HepG2 (cell line): Measurements from ENCODE around the gene ZNF184. TPM values are rescaled to one million over a fixed set of nuclear protein-coding genes. Genes with fewer than 3 reads are reported as not detected.
A peak's percentile ranks its signal among the peaks of the same experiment; 100 is the strongest.

ENCODE experiments used
- AGO1 ChIP-seq: fragments of 200-400 bp; formaldehyde crosslinking; IDR thresholded peaks from 2 replicates; pipeline ENCODE4 v1.6.1; 2017; ENCODE audit warnings: mild to moderate bottlenecking, low read depth, low read length, moderate library complexity; ENCODE audit not compliant: poor library complexity, severe bottlenecking
- ERF ChIP-seq: IDR thresholded peaks from 2 replicates; pipeline ENCODE4 v1.6.1; 2018; ENCODE audit warnings: missing biosample characterization, missing genetic modification reagents
- HNRNPL ChIP-seq: fragments of 200-400 bp; formaldehyde crosslinking; IDR thresholded peaks from 2 replicates; pipeline ENCODE4 v1.6.1; 2017; ENCODE audit warnings: mild to moderate bottlenecking, low read depth, low read length
- PHF21A ChIP-seq: sonication (generic); formaldehyde crosslinking; IDR thresholded peaks from 2 replicates; pipeline ENCODE4 v1.5.0; 2020; ENCODE audit warnings: mild to moderate bottlenecking, missing genetic modification reagents
- POLR2AphosphoS2 ChIP-seq: IDR thresholded peaks from 2 replicates; pipeline ENCODE4 v1.6.1; 2011; ENCODE audit warnings: low read depth, low read length, improper control_type of control experiment
- RARA ChIP-seq: IDR thresholded peaks from 2 replicates; pipeline ENCODE4 v1.6.1; 2016; ENCODE audit warnings: missing genetic modification reagents, missing compliant biosample characterization
- SIX1 ChIP-seq: sonication (generic); formaldehyde crosslinking; IDR thresholded peaks from 2 replicates; pipeline ENCODE4 v1.4.0; 2020; ENCODE audit warnings: missing genetic modification reagents, borderline replicate concordance
- SOX13 ChIP-seq, 3 experiments: fragments of 450-650 bp in 1 of 3; sonication (generic) in 1 of 3; formaldehyde crosslinking in 1 of 3; IDR thresholded peaks in 2 of 3; conservative IDR thresholded peaks in 1 of 3; 2 replicates each; pipeline versions ENCODE4 v1.5.0 to v1.6.1; 2016 to 2020; ENCODE audit warnings: antibody characterized with exemption in 1 of 3, mild to moderate bottlenecking in 1 of 3, missing compliant biosample characterization in 1 of 3, missing genetic modification reagents in 1 of 3, moderate library complexity in 1 of 3
- ZNF34 ChIP-seq: sonication (generic); formaldehyde crosslinking; IDR thresholded peaks from 2 replicates; pipeline ENCODE4 v1.4.0; 2020; ENCODE audit warnings: mild to moderate bottlenecking, missing genetic modification reagents, borderline replicate concordance
- ZNF430 ChIP-seq: sonication (generic); formaldehyde crosslinking; IDR thresholded peaks from 2 replicates; pipeline ENCODE4 v1.9.0; 2021; ENCODE audit warnings: mild to moderate bottlenecking, missing genetic modification reagents
- ZNF550 ChIP-seq: sonication (generic); formaldehyde crosslinking; IDR thresholded peaks from 2 replicates; pipeline ENCODE4 v1.4.0; 2020; ENCODE audit warnings: mild to moderate bottlenecking, missing genetic modification reagents, borderline replicate concordance
- ZNF562 ChIP-seq: sonication (generic); formaldehyde crosslinking; IDR thresholded peaks from 2 replicates; pipeline ENCODE4 v1.8.0; 2022; ENCODE audit warnings: missing genetic modification reagents, borderline replicate concordance
- ZNF563 ChIP-seq: sonication (generic); formaldehyde crosslinking; IDR thresholded peaks from 2 replicates; pipeline ENCODE4 v1.8.0; 2022; ENCODE audit warnings: mild to moderate bottlenecking, moderate library complexity, missing genetic modification reagents
- ZNF878 ChIP-seq: sonication (generic); formaldehyde crosslinking; IDR thresholded peaks from 2 replicates; pipeline ENCODE4 v1.8.1; 2023; ENCODE audit warnings: mild to moderate bottlenecking, missing genetic modification reagents, moderate library complexity
- polyA plus RNA-seq, 8 experiments: library from polyadenylated mRNA; depleted of rRNA in 3 of 8; stranded (reverse) in 7 of 8; unstranded in 1 of 8; fragments of >200 nt; fragmentation: Illumina TruSeq in 4 of 8; extraction: Trizol in 4 of 8; gene quantifications; 2 replicates each; pipeline versions ENCODE4 v1.2.1 to v1.2.3, GENCODE V29; 2011 to 2016; ENCODE audit warnings: low read depth in 4 of 8, missing spikeins in 1 of 8, mixed read lengths in 1 of 8; ENCODE audit not compliant: insufficient read depth in 1 of 8
- total RNA-seq, 5 experiments: library from RNA; depleted of rRNA; stranded (reverse); fragments of >200 nt; fragmentation: Illumina TruSeq; extraction: Trizol; gene quantifications; 2 replicates each; pipeline ENCODE4 v1.2.3, GENCODE V29; 2016; ENCODE audit warnings: low read depth in 1 of 5
- TF ChIP-seq, protein P1 (sequence below): sonication (generic); formaldehyde crosslinking; conservative IDR thresholded peaks from 2 replicates; pipeline ENCODE4 v1.4.0; 2020; ENCODE audit warnings: missing genetic modification reagents
- TF ChIP-seq, protein P2 (sequence below): sonication (generic); formaldehyde crosslinking; IDR thresholded peaks from 2 replicates; pipeline ENCODE4 v1.8.0; 2022; ENCODE audit warnings: missing genetic modification reagents, mild to moderate bottlenecking, borderline replicate concordance
- TF ChIP-seq, protein P3 (sequence below): IDR thresholded peaks from 2 replicates; pipeline ENCODE4 v1.6.1; 2012; ENCODE audit warnings: low read depth, low read length, improper control_type of control experiment
- TF ChIP-seq, protein P4 (sequence below): sonication (generic); formaldehyde crosslinking; conservative IDR thresholded peaks from 2 replicates; pipeline ENCODE4 v1.8.0; 2022; ENCODE audit warnings: mild to moderate bottlenecking, moderate library complexity, missing genetic modification reagents
- TF ChIP-seq, protein P5 (sequence below): sonication (generic); formaldehyde crosslinking; IDR thresholded peaks from 2 replicates; pipeline ENCODE4 v1.4.0; 2020; ENCODE audit warnings: missing genetic modification reagents, borderline replicate concordance

The ZNF184 gene
- total and polyA plus RNA-seq, 2 of the 13 experiments (the other 11 are each of a cell fraction or from before 2014, with no cell fraction given), result 2.1 to 10.1 TPM

DNA sequence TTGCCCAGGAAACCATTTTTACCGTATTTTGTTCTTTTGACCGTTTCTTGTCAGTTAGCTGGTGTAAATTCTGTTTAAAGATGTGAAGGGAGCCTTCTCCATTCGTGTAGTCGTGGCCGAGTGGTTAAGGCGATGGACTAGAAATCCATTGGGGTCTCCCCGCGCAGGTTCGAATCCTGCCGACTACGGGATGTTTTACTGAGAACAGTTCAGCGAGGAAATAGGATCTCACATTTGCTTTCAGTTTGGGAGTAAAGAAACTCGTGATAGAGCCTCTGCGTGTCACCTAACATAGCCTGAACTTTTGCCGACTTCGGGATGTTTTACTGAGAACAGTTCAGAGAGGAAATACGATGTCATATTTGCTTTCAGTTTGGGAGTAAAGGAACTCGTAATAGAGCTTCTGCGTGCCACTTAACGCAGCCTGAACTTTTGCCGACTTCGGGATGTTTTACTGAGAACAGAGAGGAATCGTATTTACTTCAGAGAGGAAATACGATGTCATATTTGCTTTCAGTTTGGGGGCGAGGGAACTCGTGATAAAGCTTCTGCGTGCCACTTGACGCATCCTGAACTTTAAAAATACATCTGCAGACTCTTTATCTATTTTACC is 5.9 kb upstream of the ZNF184 start (continued):
- no peak for TF ChIP-seq ZNF550 (CRISPR knock-in tag)
- no peak for TF ChIP-seq ZNF34 (CRISPR knock-in tag)
- no peak for TF ChIP-seq AGO1
- no peak for TF ChIP-seq POLR2AphosphoS2
- TF ChIP-seq SIX1 (CRISPR knock-in tag), result peak; percentile 89
- TF ChIP-seq, protein P1, sequence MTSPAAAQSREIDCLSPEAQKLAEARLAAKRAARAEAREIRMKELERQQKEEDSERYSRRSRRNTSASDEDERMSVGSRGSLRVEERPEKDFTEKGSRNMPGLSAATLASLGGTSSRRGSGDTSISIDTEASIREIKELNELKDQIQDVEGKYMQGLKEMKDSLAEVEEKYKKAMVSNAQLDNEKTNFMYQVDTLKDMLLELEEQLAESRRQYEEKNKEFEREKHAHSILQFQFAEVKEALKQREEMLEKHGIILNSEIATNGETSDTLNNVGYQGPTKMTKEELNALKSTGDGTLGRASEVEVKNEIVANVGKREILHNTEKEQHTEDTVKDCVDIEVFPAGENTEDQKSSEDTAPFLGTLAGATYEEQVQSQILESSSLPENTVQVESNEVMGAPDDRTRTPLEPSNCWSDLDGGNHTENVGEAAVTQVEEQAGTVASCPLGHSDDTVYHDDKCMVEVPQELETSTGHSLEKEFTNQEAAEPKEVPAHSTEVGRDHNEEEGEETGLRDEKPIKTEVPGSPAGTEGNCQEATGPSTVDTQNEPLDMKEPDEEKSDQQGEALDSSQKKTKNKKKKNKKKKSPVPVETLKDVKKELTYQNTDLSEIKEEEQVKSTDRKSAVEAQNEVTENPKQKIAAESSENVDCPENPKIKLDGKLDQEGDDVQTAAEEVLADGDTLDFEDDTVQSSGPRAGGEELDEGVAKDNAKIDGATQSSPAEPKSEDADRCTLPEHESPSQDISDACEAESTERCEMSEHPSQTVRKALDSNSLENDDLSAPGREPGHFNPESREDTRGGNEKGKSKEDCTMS (CRISPR knock-in tag), result no peak
- TF ChIP-seq, protein P2, sequence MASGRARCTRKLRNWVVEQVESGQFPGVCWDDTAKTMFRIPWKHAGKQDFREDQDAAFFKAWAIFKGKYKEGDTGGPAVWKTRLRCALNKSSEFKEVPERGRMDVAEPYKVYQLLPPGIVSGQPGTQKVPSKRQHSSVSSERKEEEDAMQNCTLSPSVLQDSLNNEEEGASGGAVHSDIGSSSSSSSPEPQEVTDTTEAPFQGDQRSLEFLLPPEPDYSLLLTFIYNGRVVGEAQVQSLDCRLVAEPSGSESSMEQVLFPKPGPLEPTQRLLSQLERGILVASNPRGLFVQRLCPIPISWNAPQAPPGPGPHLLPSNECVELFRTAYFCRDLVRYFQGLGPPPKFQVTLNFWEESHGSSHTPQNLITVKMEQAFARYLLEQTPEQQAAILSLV (CRISPR knock-in tag), result no peak
- TF ChIP-seq, protein P3, sequence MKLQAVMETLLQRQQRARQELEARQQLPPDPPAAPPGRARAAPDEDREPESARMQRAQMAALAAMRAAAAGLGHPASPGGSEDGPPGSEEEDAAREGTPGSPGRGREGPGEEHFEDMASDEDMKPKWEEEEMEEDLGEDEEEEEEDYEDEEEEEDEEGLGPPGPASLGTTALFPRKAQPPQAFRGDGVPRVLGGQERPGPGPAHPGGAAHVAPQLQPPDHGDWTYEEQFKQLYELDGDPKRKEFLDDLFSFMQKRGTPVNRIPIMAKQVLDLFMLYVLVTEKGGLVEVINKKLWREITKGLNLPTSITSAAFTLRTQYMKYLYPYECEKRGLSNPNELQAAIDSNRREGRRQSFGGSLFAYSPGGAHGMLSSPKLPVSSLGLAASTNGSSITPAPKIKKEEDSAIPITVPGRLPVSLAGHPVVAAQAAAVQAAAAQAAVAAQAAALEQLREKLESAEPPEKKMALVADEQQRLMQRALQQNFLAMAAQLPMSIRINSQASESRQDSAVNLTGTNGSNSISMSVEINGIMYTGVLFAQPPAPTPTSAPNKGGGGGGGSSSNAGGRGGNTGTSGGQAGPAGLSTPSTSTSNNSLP, result no peak; the same call in 1 of the 2 replicates
- TF ChIP-seq, protein P4, sequence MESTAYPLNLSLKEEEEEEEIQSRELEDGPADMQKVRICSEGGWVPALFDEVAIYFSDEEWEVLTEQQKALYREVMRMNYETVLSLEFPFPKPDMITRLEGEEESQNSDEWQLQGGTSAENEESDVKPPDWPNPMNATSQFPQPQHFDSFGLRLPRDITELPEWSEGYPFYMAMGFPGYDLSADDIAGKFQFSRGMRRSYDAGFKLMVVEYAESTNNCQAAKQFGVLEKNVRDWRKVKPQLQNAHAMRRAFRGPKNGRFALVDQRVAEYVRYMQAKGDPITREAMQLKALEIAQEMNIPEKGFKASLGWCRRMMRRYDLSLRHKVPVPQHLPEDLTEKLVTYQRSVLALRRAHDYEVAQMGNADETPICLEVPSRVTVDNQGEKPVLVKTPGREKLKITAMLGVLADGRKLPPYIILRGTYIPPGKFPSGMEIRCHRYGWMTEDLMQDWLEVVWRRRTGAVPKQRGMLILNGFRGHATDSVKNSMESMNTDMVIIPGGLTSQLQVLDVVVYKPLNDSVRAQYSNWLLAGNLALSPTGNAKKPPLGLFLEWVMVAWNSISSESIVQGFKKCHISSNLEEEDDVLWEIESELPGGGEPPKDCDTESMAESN, result 0 out of 2 replicates have a peak, but pooled peaks have one; percentile 16
- TF ChIP-seq, protein P5, sequence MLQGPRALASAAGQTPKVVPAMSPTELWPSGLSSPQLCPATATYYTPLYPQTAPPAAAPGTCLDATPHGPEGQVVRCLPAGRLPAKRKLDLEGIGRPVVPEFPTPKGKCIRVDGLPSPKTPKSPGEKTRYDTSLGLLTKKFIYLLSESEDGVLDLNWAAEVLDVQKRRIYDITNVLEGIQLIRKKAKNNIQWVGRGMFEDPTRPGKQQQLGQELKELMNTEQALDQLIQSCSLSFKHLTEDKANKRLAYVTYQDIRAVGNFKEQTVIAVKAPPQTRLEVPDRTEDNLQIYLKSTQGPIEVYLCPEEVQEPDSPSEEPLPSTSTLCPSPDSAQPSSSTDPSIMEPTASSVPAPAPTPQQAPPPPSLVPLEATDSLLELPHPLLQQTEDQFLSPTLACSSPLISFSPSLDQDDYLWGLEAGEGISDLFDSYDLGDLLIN (CRISPR knock-in tag), result no peak; the same call in 1 of the 2 replicates
- no peak for TF ChIP-seq RARA
- no peak for TF ChIP-seq SOX13 (IDR thresholded peaks at IDR 0.05)
- TF ChIP-seq SOX13 (CRISPR knock-in tag; conservative IDR thresholded peaks at IDR 0.05 in 1 of 2, IDR thresholded peaks at IDR 0.05 in 1 of 2), result no peak
- no peak for TF ChIP-seq ZNF562 (CRISPR knock-in tag)
- peak; percentile 74; the same call in 1 of the 2 replicates for TF ChIP-seq ZNF878 (CRISPR knock-in tag)
- TF ChIP-seq ZNF430 (CRISPR knock-in tag), result peak; percentile 59; the same call in 1 of the 2 replicates
- peak; percentile 20; the same call in 1 of the 2 replicates for TF ChIP-seq PHF21A (CRISPR knock-in tag)
- no peak for TF ChIP-seq ZNF563
- no peak for TF ChIP-seq ERF (CRISPR knock-in tag)
- TF ChIP-seq HNRNPL, result no peak
